WI38 (cell line): ENCODE results near the gene GPR31.

Experiments used
- H3K4me3 ChIP-seq: 2 replicates; pipeline ENCODE4 v1.5.1; 2011; ENCODE audit warnings: low read depth, mild to moderate bottlenecking, control low read depth, low read length
- TF ChIP-seq, protein P1 (sequence below): IDR thresholded peaks from 2 replicates; pipeline ENCODE4 v1.5.1; 2012; ENCODE audit warnings: low read depth, mild to moderate bottlenecking, control low read depth, low read length

Gene GPR31

DNA sequence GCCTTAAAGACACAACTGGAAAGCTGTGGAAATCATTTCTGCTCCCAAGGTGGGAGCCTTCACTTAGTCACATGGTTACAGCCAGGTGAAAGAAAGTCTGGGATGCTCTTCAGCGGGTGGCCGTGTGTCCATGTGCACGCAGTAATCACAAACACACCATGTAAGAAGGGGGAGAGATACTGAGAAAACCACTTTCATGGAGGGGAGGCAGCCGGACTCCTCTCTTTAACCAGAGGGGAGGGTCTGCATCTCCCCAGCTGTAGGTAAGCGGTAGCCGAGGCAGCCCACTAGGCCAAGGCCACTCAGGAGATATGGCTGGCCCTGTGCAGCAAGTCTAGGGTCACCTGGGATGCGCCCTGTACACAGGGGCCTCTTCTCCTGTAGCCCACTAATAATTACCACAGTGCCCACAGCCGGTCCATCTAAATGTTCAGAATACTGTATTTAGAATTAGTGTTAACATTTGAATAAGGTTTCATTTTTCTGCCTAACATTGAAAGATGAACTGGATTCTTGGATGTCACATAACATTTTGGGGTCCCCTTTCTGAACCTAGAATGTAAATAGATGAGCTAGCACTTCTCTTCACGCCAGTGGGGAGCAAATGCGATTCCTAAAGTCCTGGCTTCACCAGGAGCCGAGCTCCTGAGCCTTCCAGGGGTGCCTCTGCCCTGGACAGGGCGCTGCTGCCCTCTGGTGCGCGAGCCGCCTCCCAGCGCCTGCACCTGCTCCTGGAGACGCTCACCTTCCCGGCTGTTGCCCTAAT, 15.9 kb downstream of the GPR31 start:
- TF ChIP-seq, protein P1, sequence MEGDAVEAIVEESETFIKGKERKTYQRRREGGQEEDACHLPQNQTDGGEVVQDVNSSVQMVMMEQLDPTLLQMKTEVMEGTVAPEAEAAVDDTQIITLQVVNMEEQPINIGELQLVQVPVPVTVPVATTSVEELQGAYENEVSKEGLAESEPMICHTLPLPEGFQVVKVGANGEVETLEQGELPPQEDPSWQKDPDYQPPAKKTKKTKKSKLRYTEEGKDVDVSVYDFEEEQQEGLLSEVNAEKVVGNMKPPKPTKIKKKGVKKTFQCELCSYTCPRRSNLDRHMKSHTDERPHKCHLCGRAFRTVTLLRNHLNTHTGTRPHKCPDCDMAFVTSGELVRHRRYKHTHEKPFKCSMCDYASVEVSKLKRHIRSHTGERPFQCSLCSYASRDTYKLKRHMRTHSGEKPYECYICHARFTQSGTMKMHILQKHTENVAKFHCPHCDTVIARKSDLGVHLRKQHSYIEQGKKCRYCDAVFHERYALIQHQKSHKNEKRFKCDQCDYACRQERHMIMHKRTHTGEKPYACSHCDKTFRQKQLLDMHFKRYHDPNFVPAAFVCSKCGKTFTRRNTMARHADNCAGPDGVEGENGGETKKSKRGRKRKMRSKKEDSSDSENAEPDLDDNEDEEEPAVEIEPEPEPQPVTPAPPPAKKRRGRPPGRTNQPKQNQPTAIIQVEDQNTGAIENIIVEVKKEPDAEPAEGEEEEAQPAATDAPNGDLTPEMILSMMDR: no peak
- no peak overlapping the region for H3K4me3 ChIP-seq

DNA sequence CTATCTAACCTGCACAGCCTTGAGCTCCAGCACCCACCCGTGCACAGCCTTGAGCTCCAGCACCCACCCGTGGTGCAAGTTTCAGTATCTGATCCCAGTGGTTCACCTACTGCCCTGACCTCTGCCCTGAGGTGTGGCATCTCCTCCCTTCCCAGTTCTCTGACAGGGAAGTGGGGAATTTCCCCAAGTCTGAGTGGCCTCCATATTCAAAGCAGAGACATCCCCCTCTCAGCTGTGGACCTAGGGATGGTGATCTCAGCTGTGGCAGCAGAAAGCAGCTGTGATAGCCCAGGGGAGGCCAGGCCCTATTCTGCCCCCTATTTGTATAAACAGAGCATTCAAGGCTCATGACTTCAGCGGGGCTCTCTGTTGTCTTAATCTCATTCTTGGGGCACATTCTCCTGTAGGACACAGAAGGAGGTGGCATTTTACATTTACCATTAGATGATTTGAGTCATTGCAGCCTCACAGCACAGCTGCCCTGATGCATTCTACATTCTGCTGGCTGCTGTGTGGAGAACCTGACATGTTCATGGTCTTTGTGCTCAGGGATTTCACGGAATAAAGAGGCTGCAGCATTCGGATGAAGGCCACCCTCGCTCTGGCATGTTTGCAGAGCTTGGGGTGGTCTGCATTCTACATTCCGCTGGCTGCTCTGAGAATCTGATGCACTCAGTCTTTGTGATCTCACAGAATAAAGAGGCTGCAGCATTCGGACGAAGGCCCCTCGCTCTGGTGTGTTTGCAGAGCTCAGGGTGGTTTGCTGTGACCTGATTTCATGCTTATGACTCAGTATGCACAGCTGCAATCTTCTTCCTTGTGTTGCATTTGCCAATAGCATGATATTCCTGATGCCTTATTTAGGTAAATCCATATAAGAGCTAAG, 16.9 kb downstream of the GPR31 start:
- H3K4me3 ChIP-seq: no peak overlapping the region
- TF ChIP-seq, protein P1: no peak

DNA sequence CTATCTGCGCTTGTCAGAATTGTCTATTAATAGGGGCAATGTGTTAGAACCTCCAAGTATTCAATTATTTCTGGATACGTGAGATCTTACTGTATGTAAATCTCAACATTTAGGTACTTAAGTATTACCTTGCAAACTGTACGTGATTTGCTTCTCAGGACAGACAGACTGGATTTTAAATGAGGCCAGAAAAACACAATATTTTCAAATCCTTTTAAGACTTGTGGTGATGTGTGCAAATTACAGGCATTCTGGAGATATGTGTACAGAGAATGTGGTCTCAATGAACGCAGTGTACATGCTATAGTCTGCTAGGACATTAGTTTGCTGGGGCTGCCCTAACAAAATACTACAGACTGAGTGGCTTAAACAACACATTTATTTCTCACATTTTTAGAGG, 18.0 kb downstream of the GPR31 start:
- TF ChIP-seq, protein P1: no peak
- no peak overlapping the region for H3K4me3 ChIP-seq

- TF ChIP-seq, protein P1: no peak
Measured at GRCh38 chr6:167137881-167138280, 19.9 kb downstream of the GPR31 start.

GRCh38 chr6:167137081-167137480, 20.7 kb downstream of the GPR31 start:
- H3K4me3 ChIP-seq: no peak overlapping the region
- TF ChIP-seq, protein P1: no peak

More at GRCh38 chr6:167137881-167138280, 19.9 kb downstream of the GPR31 start:
- no peak overlapping the region for H3K4me3 ChIP-seq

DNA sequence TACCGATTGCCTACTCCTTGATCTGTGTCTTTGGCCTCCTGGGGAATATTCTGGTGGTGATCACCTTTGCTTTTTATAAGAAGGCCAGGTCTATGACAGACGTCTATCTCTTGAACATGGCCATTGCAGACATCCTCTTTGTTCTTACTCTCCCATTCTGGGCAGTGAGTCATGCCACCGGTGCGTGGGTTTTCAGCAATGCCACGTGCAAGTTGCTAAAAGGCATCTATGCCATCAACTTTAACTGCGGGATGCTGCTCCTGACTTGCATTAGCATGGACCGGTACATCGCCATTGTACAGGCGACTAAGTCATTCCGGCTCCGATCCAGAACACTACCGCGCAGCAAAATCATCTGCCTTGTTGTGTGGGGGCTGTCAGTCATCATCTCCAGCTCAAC, 21.4 kb downstream of the GPR31 start:
- TF ChIP-seq, protein P1: no peak
- no peak overlapping the region for H3K4me3 ChIP-seq
